ENCODE results near the gene ZNF544.

ZNF544 gene

DNA sequence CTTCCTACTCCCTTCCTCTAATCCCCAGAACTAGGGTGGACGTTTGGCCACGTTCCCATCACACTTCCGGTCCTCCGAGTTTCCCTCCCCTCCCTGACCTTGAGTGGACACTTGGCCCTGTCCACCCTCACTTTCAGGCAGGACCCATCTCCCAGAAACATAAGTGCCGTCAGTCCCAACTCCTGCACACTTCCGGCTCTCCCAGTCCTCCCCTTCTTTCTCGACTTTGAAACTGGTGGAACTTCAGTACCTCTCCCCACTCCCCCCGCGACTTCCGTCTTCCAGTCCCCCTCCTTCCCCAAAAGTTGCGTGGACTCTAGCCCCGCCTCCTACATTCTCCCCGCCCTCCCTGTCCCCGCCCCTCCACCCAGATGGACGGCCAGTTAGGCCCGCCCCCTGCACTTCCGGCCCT, 46.1 kb upstream of the ZNF544 start (continued):
- TF ChIP-seq, protein P1, sequence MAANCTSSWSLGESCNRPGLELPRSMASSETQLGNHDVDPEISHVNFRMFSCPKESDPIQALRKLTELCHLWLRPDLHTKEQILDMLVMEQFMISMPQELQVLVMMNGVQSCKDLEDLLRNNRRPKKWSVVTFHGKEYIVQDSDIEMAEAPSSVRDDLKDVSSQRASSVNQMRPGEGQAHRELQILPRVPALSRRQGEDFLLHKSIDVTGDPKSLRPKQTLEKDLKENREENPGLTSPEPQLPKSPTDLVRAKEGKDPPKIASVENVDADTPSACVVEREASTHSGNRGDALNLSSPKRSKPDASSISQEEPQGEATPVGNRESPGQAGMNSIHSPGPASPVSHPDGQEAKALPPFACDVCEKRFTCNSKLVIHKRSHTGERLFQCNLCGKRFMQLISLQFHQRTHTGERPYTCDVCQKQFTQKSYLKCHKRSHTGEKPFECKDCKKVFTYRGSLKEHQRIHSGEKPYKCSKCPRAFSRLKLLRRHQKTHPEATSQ (tag by site-specific recombination; IDR thresholded peaks at IDR 0.05) = no peak
- no peak for TF ChIP-seq ZNF174 (tag by site-specific recombination; IDR thresholded peaks at IDR 0.05)
- no peak for TF ChIP-seq ZNF37A (tag by site-specific recombination; IDR thresholded peaks at IDR 0.05)
- TF ChIP-seq, protein P2, sequence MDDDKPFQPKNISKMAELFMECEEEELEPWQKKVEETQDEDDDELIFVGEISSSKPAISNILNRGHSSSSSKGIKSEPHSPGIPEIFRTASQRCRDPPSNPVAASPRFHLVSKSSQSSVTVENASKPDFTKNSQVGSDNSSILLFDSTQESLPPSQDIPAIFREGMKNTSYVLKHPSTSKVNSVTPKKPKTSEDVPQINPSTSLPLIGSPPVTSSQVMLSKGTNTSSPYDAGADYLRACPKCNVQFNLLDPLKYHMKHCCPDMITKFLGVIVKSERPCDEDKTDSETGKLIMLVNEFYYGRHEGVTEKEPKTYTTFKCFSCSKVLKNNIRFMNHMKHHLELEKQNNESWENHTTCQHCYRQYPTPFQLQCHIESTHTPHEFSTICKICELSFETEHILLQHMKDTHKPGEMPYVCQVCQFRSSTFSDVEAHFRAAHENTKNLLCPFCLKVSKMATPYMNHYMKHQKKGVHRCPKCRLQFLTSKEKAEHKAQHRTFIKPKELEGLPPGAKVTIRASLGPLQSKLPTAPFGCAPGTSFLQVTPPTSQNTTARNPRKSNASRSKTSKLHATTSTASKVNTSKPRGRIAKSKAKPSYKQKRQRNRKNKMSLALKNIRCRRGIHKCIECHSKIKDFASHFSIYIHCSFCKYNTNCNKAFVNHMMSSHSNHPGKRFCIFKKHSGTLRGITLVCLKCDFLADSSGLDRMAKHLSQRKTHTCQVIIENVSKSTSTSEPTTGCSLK (tag by site-specific recombination; IDR thresholded peaks at IDR 0.05) = 0 out of 2 replicates have a peak, but pooled peaks have one; percentile 53
- TF ChIP-seq ZNF76 (tag by site-specific recombination; IDR thresholded peaks at IDR 0.05; ENCODE audit: borderline replicate concordance, low read depth) = no peak
- no peak for TF ChIP-seq ZNF132 (tag by site-specific recombination; IDR thresholded peaks at IDR 0.05; ENCODE audit: borderline replicate concordance)
- TF ChIP-seq, protein P3, sequence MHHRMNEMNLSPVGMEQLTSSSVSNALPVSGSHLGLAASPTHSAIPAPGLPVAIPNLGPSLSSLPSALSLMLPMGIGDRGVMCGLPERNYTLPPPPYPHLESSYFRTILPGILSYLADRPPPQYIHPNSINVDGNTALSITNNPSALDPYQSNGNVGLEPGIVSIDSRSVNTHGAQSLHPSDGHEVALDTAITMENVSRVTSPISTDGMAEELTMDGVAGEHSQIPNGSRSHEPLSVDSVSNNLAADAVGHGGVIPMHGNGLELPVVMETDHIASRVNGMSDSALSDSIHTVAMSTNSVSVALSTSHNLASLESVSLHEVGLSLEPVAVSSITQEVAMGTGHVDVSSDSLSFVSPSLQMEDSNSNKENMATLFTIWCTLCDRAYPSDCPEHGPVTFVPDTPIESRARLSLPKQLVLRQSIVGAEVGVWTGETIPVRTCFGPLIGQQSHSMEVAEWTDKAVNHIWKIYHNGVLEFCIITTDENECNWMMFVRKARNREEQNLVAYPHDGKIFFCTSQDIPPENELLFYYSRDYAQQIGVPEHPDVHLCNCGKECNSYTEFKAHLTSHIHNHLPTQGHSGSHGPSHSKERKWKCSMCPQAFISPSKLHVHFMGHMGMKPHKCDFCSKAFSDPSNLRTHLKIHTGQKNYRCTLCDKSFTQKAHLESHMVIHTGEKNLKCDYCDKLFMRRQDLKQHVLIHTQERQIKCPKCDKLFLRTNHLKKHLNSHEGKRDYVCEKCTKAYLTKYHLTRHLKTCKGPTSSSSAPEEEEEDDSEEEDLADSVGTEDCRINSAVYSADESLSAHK (tag by site-specific recombination; IDR thresholded peaks at IDR 0.05) = no peak
- no peak for TF ChIP-seq ZFP41 (tag by site-specific recombination; IDR thresholded peaks at IDR 0.05; ENCODE audit: borderline replicate concordance)
- TF ChIP-seq, protein P4, sequence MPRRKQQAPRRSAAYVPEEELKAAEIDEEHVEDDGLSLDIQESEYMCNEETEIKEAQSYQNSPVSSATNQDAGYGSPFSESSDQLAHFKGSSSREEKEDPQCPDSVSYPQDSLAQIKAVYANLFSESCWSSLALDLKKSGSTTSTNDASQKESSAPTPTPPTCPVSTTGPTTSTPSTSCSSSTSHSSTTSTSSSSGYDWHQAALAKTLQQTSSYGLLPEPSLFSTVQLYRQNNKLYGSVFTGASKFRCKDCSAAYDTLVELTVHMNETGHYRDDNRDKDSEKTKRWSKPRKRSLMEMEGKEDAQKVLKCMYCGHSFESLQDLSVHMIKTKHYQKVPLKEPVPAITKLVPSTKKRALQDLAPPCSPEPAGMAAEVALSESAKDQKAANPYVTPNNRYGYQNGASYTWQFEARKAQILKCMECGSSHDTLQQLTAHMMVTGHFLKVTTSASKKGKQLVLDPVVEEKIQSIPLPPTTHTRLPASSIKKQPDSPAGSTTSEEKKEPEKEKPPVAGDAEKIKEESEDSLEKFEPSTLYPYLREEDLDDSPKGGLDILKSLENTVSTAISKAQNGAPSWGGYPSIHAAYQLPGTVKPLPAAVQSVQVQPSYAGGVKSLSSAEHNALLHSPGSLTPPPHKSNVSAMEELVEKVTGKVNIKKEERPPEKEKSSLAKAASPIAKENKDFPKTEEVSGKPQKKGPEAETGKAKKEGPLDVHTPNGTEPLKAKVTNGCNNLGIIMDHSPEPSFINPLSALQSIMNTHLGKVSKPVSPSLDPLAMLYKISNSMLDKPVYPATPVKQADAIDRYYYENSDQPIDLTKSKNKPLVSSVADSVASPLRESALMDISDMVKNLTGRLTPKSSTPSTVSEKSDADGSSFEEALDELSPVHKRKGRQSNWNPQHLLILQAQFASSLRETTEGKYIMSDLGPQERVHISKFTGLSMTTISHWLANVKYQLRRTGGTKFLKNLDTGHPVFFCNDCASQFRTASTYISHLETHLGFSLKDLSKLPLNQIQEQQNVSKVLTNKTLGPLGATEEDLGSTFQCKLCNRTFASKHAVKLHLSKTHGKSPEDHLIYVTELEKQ (tag by site-specific recombination; IDR thresholded peaks at IDR 0.05; ENCODE audit: borderline replicate concordance) = no peak
- TF ChIP-seq ZNF248 (tag by site-specific recombination; IDR thresholded peaks at IDR 0.05) = 0 out of 2 replicates have a peak, but pooled peaks have one; percentile 43
- no peak for TF ChIP-seq ZNF394 (tag by site-specific recombination; IDR thresholded peaks at IDR 0.05; ENCODE audit: borderline replicate concordance)
- no peak for TF ChIP-seq ZBTB21 (tag by site-specific recombination; IDR thresholded peaks at IDR 0.05)
- TF ChIP-seq, protein P5, sequence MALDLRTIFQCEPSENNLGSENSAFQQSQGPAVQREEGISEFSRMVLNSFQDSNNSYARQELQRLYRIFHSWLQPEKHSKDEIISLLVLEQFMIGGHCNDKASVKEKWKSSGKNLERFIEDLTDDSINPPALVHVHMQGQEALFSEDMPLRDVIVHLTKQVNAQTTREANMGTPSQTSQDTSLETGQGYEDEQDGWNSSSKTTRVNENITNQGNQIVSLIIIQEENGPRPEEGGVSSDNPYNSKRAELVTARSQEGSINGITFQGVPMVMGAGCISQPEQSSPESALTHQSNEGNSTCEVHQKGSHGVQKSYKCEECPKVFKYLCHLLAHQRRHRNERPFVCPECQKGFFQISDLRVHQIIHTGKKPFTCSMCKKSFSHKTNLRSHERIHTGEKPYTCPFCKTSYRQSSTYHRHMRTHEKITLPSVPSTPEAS (tag by site-specific recombination; IDR thresholded peaks at IDR 0.05) = no peak
- 0 out of 2 replicates have a peak, but pooled peaks have one; percentile 15 for TF ChIP-seq ZNF335 (tag by site-specific recombination; conservative IDR thresholded peaks at IDR 0.05)
- TF ChIP-seq, protein P6, sequence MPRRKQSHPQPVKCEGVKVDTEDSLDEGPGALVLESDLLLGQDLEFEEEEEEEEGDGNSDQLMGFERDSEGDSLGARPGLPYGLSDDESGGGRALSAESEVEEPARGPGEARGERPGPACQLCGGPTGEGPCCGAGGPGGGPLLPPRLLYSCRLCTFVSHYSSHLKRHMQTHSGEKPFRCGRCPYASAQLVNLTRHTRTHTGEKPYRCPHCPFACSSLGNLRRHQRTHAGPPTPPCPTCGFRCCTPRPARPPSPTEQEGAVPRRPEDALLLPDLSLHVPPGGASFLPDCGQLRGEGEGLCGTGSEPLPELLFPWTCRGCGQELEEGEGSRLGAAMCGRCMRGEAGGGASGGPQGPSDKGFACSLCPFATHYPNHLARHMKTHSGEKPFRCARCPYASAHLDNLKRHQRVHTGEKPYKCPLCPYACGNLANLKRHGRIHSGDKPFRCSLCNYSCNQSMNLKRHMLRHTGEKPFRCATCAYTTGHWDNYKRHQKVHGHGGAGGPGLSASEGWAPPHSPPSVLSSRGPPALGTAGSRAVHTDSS (tag by site-specific recombination; IDR thresholded peaks at IDR 0.05) = no peak
- no peak; the same call in 1 of the 2 replicates for TF ChIP-seq ZNF585B (tag by site-specific recombination; IDR thresholded peaks at IDR 0.05)
- TF ChIP-seq ZNF701 (tag by site-specific recombination; IDR thresholded peaks at IDR 0.05) = no peak
- TF ChIP-seq MYNN (tag by site-specific recombination; IDR thresholded peaks at IDR 0.05; ENCODE audit: borderline replicate concordance) = no peak
- no peak for TF ChIP-seq ZNF837 (tag by site-specific recombination; IDR thresholded peaks at IDR 0.05)
- no peak for TF ChIP-seq ZNF169 (tag by site-specific recombination; IDR thresholded peaks at IDR 0.05)
- TF ChIP-seq, protein P7, sequence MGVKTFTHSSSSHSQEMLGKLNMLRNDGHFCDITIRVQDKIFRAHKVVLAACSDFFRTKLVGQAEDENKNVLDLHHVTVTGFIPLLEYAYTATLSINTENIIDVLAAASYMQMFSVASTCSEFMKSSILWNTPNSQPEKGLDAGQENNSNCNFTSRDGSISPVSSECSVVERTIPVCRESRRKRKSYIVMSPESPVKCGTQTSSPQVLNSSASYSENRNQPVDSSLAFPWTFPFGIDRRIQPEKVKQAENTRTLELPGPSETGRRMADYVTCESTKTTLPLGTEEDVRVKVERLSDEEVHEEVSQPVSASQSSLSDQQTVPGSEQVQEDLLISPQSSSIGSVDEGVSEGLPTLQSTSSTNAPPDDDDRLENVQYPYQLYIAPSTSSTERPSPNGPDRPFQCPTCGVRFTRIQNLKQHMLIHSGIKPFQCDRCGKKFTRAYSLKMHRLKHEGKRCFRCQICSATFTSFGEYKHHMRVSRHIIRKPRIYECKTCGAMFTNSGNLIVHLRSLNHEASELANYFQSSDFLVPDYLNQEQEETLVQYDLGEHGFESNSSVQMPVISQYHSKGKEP (tag by site-specific recombination; IDR thresholded peaks at IDR 0.05) = no peak
- TF ChIP-seq, protein P8, sequence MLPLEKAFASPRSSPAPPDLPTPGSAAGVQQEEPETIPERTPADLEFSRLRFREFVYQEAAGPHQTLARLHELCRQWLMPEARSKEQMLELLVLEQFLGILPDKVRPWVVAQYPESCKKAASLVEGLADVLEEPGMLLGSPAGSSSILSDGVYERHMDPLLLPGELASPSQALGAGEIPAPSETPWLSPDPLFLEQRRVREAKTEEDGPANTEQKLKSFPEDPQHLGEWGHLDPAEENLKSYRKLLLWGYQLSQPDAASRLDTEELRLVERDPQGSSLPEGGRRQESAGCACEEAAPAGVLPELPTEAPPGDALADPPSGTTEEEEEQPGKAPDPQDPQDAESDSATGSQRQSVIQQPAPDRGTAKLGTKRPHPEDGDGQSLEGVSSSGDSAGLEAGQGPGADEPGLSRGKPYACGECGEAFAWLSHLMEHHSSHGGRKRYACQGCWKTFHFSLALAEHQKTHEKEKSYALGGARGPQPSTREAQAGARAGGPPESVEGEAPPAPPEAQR (tag by site-specific recombination; IDR thresholded peaks at IDR 0.05) = no peak
- TF ChIP-seq REPIN1 (tag by site-specific recombination; IDR thresholded peaks at IDR 0.05; ENCODE audit: low read depth) = no peak
- TF ChIP-seq ZNF155 (tag by site-specific recombination; IDR thresholded peaks at IDR 0.05) = no peak

Measured in HEK293 (cell line).